HUES64 (cell line): ENCODE measurements around the gene ACSM4.

Source experiments
- H3K27ac ChIP-seq: 2 replicates; pipeline ENCODE4 v1.7.0; 2013; ENCODE audit warnings: low read depth, low read length, inconsistent platforms
- H3K27me3 ChIP-seq: 2 replicates; pipeline ENCODE4 v1.6.1; 2013; ENCODE audit warnings: mild to moderate bottlenecking, low read length; ENCODE audit not compliant: insufficient read depth
- H3K36me3 ChIP-seq: 2 replicates; pipeline ENCODE4 v1.6.1; 2013; ENCODE audit warnings: mild to moderate bottlenecking, low read length; ENCODE audit not compliant: insufficient read depth
- H3K4me1 ChIP-seq: 2 replicates; pipeline ENCODE4 v1.6.1; 2013; ENCODE audit warnings: mild to moderate bottlenecking, low read length, moderate library complexity; ENCODE audit not compliant: insufficient read depth
- H3K4me3 ChIP-seq: 2 replicates; pipeline ENCODE4 v1.5.1; 2013; ENCODE audit warnings: mild to moderate bottlenecking, low read length, moderate library complexity
- H3K9ac ChIP-seq: 2 replicates; pipeline ENCODE4 v1.6.1; 2013; ENCODE audit warnings: mild to moderate bottlenecking, low read depth, low read length
- H3K9me3 ChIP-seq: 2 replicates; pipeline ENCODE4 v1.6.1; 2013; ENCODE audit warnings: low read depth, low read length; ENCODE audit not compliant: insufficient read depth
- WGBS: fragments of 150-250, 120-280 bp; methylation state at CpG from one replicate; pipeline ENCODE4 v1.1.7; 2013; ENCODE audit warnings: missing lambda C conversion rate; 5-methylcytosine and 5-hydroxymethylcytosine counted together

Gene ACSM4

GRCh38 chr12:7369274-7369729 is 65.4 kb downstream of the ACSM4 start:
- H3K27ac ChIP-seq: no peak overlapping the region
- no peaks in the 10 kb centered on the region for H3K9me3 ChIP-seq
- H3K27me3 ChIP-seq: no peaks in the 10 kb centered on the region
- 87% methylated on average over 8 of the region's 10 CpGs for WGBS
- H3K36me3 ChIP-seq: no peaks in the 10 kb centered on the region
- no peaks in the 10 kb centered on the region for H3K4me1 ChIP-seq
- no peak overlapping the region for H3K4me3 ChIP-seq
- no peak overlapping the region for H3K9ac ChIP-seq

GRCh38 chr12:7373226-7373625 is 69.4 kb downstream of the ACSM4 start:
- Histone ChIP-seq H3K9me3 (no peaks in the 10 kb centered on the region), H3K9ac (no peak overlapping the region), H3K4me3 (no peak overlapping the region), H3K27ac (no peak overlapping the region), H3K36me3 (no peaks in the 10 kb centered on the region), H3K4me1 (no peaks in the 10 kb centered on the region), H3K27me3 (no peaks in the 10 kb centered on the region)
- WGBS: 93% methylated on average over 6 of the region's 6 CpGs

- Histone ChIP-seq H3K27ac (no peak overlapping the region), H3K9ac (no peak overlapping the region), H3K27me3 (no peaks in the 10 kb centered on the region), H3K9me3 (no peaks in the 10 kb centered on the region), H3K4me1 (no peaks in the 10 kb centered on the region), H3K4me3 (no peak overlapping the region), H3K36me3 (no peaks in the 10 kb centered on the region)
- 70% methylated on average over 17 of the region's 17 CpGs for WGBS
Observed at GRCh38 chr12:7374423-7375144, 70.7 kb downstream of the ACSM4 start.

- H3K4me3 ChIP-seq: no peak overlapping the region
- no peaks in the 10 kb centered on the region for H3K36me3 ChIP-seq
- WGBS: 91% methylated on average over 3 of the region's 3 CpGs
- H3K4me1 ChIP-seq: no peaks in the 10 kb centered on the region
- H3K27ac ChIP-seq: no peak overlapping the region
- H3K9me3 ChIP-seq: no peaks in the 10 kb centered on the region
- no peaks in the 10 kb centered on the region for H3K27me3 ChIP-seq
- no peak overlapping the region for H3K9ac ChIP-seq
Observed at GRCh38 chr12:7375145-7375543, 71.3 kb downstream of the ACSM4 start.

GRCh38 chr12:7376196-7376595 is 72.3 kb downstream of the ACSM4 start:
- H3K27me3 ChIP-seq: no peaks in the 10 kb centered on the region
- no peaks in the 10 kb centered on the region for H3K36me3 ChIP-seq
- no CpG with 5 or more reads among the region's 1 CpG for WGBS
- no peak overlapping the region for H3K4me3 ChIP-seq
- no peak overlapping the region for H3K27ac ChIP-seq
- H3K4me1 ChIP-seq: no peaks in the 10 kb centered on the region
- H3K9me3 ChIP-seq: no peaks in the 10 kb centered on the region
- no peak overlapping the region for H3K9ac ChIP-seq
